T-helper 17 cell (primary cell): ENCODE measurements around the gene ARAP1. TPM values are rescaled to one million over a fixed set of nuclear protein-coding genes. Genes with fewer than 3 reads are reported as not detected.
A peak's percentile ranks its signal among the peaks of the same experiment; 100 is the strongest.

Experiments
- ATAC-seq: fragments of 150-1000 bp; cut with Tn5 transposase; 2 replicates; pipeline ENCODE4 v1.10.0; 2021; ENCODE audit warnings: mild to moderate bottlenecking, moderate library complexity
- DNase-seq, 3 donors: peaks; one replicate each; pipeline versions ENCODE4 v3.0.0 to v3.0.0-alpha.2; 2020 to 2021
- H3K9me3 ChIP-seq: one replicate; pipeline ENCODE4 v1.7.0; 2013; ENCODE audit warnings: low read length, mild to moderate bottlenecking; ENCODE audit not compliant: control insufficient read depth, poor library complexity, severe bottlenecking
- H3K27ac Mint-ChIP-seq: one replicate; pipeline ENCODE4 v1.8.0; 2022; ENCODE audit warnings: mild to moderate bottlenecking, moderate library complexity, mixed read lengths
- H3K27me3 Mint-ChIP-seq: one replicate; pipeline ENCODE4 v1.8.0; 2022; ENCODE audit warnings: mixed read lengths
- H3K36me3 Mint-ChIP-seq: one replicate; pipeline ENCODE4 v1.8.0; 2022; ENCODE audit warnings: low read depth, mixed read lengths
- H3K4me1 Mint-ChIP-seq: one replicate; pipeline ENCODE4 v1.8.0; 2022; ENCODE audit warnings: mild to moderate bottlenecking, mixed read lengths
- H3K4me3 Mint-ChIP-seq: one replicate; pipeline ENCODE4 v1.8.0; 2022; ENCODE audit warnings: mild to moderate bottlenecking, moderate library complexity, mixed read lengths
- total RNA-seq, 4 donors: library from RNA in 2 of 4; stranded (reverse) in 2 of 4; gene quantifications; one replicate each; pipeline ENCODE4 v1.2.3 and lab custom pipeline; 2022 to 2026

The ARAP1 gene
- total RNA-seq, 2 donors from 2014 or later = 93.3 to 108 TPM

DNA sequence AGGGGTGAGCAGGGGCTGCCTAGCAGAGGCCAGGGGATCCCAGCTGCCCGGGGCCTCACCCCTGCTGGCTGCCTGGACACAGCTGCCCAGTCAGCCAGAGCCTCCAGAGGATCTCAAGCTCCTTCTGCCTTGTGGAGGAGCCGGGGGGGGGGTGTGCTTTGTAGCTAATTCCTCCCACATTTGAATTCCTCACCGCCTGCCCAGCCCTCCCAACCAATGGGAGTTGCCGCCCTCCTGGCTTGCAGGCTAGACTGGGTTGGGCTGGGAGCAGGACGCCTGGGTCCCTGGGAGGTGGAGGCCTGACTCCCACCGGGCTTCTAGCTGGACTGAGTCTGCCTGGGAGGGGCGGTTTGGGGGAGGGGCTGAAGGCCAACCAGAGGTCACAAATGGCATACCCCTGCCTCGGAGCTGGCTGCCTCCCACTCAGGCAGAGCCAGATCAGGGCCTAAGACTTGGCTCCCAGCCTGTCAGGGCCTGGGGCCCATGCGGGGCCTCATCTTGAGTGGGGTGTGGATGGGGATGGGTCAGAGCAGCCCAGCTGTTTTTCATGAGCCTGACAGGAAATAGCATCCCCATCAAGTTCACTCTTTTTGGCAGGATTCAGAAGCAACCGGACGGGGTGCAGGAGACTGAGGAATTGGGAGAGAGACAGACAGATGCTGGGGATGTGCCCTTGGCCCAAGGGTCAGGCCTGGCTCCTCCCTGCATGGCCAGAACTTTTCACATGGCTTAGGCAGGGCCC, 48.8 kb downstream of the ARAP1 start:
- H3K9me3 ChIP-seq = no peaks in the 10 kb centered on the region
- Mint-ChIP-seq H3K36me3 (peaks cover 18% of the 10 kb centered on the region), H3K4me3 (no peak overlapping the region), H3K27ac (peak overlapping the region; percentile 21), H3K4me1 (peaks cover 14% of the 10 kb centered on the region), H3K27me3 (no peaks in the 10 kb centered on the region)
- no peak for DNase-seq
- no peak for ATAC-seq

GRCh38 chr11:72702577-72703241, 49.5 kb downstream of the ARAP1 start:
- H3K4me1 Mint-ChIP-seq = peaks cover 14% of the 10 kb centered on the region
- ATAC-seq = no peak

DNA sequence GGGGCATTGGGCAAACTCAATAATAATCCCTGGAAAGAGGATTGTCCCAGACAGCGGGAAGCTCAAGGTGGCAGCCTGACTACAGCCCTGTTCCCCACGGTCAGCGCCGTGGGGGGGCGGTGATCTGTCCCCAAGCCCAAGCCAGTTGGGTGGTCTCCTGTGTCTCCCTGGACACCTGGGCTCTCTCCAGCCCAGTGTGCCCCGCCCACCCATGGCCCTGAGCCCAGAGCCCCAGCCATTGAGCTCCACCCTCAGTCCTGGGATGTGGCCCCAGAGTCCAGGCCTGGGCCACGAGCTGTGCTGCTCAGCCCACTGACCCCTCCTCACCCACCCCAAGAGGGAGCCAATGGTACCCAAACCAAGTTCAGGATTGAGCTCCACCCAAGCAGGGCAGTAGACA, 50.1 kb downstream of the ARAP1 start:
- H3K27ac Mint-ChIP-seq = no peak overlapping the region
- peaks cover 9% of the 10 kb centered on the region for H3K4me1 Mint-ChIP-seq
- H3K9me3 ChIP-seq = no peaks in the 10 kb centered on the region
- H3K36me3 Mint-ChIP-seq = peaks cover 15% of the 10 kb centered on the region
- H3K27me3 Mint-ChIP-seq = no peaks in the 10 kb centered on the region
- H3K4me3 Mint-ChIP-seq = no peak overlapping the region
- no peak for ATAC-seq
- DNase-seq = no peak

More at GRCh38 chr11:72702577-72703241, 49.5 kb downstream of the ARAP1 start:
- no peaks in the 10 kb centered on the region for H3K27me3 Mint-ChIP-seq
- peak overlapping the region; percentile 51 for H3K27ac Mint-ChIP-seq
- no peak for DNase-seq
- peaks cover 18% of the 10 kb centered on the region for H3K36me3 Mint-ChIP-seq
- no peak overlapping the region for H3K4me3 Mint-ChIP-seq
- no peaks in the 10 kb centered on the region for H3K9me3 ChIP-seq

DNA sequence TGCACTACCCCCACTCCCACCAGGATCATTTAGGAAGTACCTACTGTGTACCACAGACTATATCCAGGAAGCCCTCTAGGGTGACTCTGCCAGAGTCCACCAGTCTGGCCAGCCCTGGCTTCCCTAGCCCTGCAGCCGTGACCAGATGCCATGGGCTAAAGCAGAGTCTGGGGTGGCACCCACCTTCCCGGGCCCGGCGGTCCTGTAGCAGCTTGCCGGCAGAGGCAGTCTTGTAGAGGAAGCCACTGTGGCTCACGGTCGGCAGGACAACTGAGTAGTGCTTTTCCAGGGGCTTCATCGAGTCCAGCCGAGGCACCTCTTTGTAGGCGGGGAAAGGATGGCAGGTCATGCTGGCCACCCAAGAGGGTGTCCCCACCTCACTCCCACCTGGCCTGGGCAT, 50.7 kb downstream of the ARAP1 start:
- DNase-seq = no peak
- no peaks in the 10 kb centered on the region for H3K9me3 ChIP-seq
- Mint-ChIP-seq H3K36me3 (peaks cover 15% of the 10 kb centered on the region), H3K4me1 (peaks cover 9% of the 10 kb centered on the region), H3K27ac (no peak overlapping the region), H3K27me3 (no peaks in the 10 kb centered on the region), H3K4me3 (no peak overlapping the region)
- ATAC-seq = no peak

- no peak overlapping the region for H3K4me3 Mint-ChIP-seq
- peaks cover 15% of the 10 kb centered on the region for H3K36me3 Mint-ChIP-seq
- H3K27ac Mint-ChIP-seq = peak overlapping the region; percentile 77
- ATAC-seq = no peak
- no peaks in the 10 kb centered on the region for H3K27me3 Mint-ChIP-seq
- no peak for DNase-seq
- H3K4me1 Mint-ChIP-seq = peaks cover 8% of the 10 kb centered on the region
- no peaks in the 10 kb centered on the region for H3K9me3 ChIP-seq
Measured at GRCh38 chr11:72700146-72700545, 52.1 kb downstream of the ARAP1 start.

GRCh38 chr11:72697814-72698213, 54.4 kb downstream of the ARAP1 start:
- no peaks in the 10 kb centered on the region for H3K9me3 ChIP-seq
- Mint-ChIP-seq H3K27me3 (no peaks in the 10 kb centered on the region), H3K4me3 (no peak overlapping the region), H3K36me3 (peaks cover 25% of the 10 kb centered on the region), H3K4me1 (peaks cover 15% of the 10 kb centered on the region), H3K27ac (peak overlapping the region; percentile 37)
- DNase-seq = no peak
- no peak for ATAC-seq

- peaks cover 20% of the 10 kb centered on the region for H3K4me1 Mint-ChIP-seq
- H3K36me3 Mint-ChIP-seq = peaks cover 27% of the 10 kb centered on the region
- H3K9me3 ChIP-seq = no peaks in the 10 kb centered on the region
- no peak overlapping the region for H3K4me3 Mint-ChIP-seq
- H3K27ac Mint-ChIP-seq = no peak overlapping the region
- H3K27me3 Mint-ChIP-seq = no peaks in the 10 kb centered on the region
- ATAC-seq (no peak), DNase-seq (no peak)
Measured at GRCh38 chr11:72696866-72697700, 55.1 kb downstream of the ARAP1 start.

- Mint-ChIP-seq H3K4me3 (no peak overlapping the region), H3K36me3 (peaks cover 27% of the 10 kb centered on the region), H3K27ac (peak overlapping the region; percentile 24), H3K4me1 (peaks cover 24% of the 10 kb centered on the region), H3K27me3 (no peaks in the 10 kb centered on the region)
- no peaks in the 10 kb centered on the region for H3K9me3 ChIP-seq
- ATAC-seq = no peak
- DNase-seq = no peak
Measured at GRCh38 chr11:72695354-72695753, 56.9 kb downstream of the ARAP1 start.

DNA sequence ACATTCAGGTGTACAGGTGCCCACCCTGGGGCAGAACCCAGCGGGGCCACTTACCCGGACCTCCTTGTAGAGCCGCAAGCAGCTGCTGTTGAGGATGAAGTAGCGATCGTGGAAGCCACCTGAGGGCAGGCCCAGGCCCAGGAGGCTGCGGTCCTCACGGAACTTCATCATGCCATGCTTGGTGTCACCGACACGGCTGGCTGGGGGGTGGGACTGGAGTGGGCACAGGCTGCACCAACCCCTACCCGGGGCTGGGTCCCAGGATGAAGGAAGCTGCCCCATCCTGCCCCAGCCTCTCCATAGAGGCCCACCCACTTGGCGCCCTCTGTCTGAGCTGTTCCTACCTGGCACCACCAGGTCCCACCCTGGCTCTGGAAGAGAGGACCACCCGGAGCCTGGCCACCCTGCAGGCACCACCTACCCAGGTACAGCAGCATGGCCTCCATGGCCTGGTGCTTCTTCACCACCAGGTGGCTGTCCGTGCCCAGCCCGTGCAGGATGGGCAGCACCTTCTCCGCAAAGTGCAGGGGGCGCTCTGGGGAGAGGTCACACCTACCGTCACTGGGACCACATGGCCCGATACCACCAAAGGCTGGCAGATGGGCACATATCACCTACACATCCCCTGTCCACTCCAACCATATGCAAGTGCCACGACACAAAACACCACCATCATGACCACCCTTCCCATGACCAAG, 58.8 kb downstream of the ARAP1 start:
- H3K27me3 Mint-ChIP-seq = no peaks in the 10 kb centered on the region
- H3K4me3 Mint-ChIP-seq = no peak overlapping the region
- peaks cover 29% of the 10 kb centered on the region for H3K4me1 Mint-ChIP-seq
- no peaks in the 10 kb centered on the region for H3K9me3 ChIP-seq
- DNase-seq = no peak
- H3K36me3 Mint-ChIP-seq = peaks cover 21% of the 10 kb centered on the region
- ATAC-seq = no peak
- H3K27ac Mint-ChIP-seq = no peak overlapping the region

- no peaks in the 10 kb centered on the region for H3K27me3 Mint-ChIP-seq
Measured at GRCh38 chr11:72692498-72693237, 59.5 kb downstream of the ARAP1 start.

DNA sequence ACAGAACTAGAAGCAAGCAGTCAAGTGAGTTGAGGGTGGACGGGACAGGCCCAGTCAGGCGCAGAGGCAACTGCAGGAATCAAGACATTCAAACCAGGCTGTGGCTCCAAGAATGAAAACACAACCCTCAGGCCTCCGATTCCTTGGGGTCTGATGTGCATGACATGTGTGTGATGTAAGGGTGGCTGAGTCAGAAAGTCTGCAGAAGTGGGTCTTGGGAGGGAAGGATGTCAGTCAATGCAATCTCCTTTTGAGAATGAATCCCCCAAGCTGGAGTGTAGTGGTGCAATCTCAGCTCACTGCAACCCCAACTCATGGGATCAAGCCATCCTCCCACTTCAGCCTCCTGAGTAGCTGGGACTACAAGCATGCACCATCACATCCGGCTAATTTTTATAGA, 62.0 kb downstream of the ARAP1 start:
- H3K9me3 ChIP-seq = no peaks in the 10 kb centered on the region
- Mint-ChIP-seq H3K4me1 (peaks cover 38% of the 10 kb centered on the region), H3K27me3 (no peaks in the 10 kb centered on the region), H3K27ac (peak overlapping the region; percentile 83), H3K36me3 (peaks cover 20% of the 10 kb centered on the region), H3K4me3 (no peak overlapping the region)
- ATAC-seq = no peak
- DNase-seq = no peak

More at GRCh38 chr11:72692498-72693237, 59.5 kb downstream of the ARAP1 start:
- Mint-ChIP-seq H3K4me1 (peaks cover 30% of the 10 kb centered on the region), H3K4me3 (no peak overlapping the region), H3K27ac (no peak overlapping the region), H3K36me3 (peaks cover 21% of the 10 kb centered on the region)
- H3K9me3 ChIP-seq = no peaks in the 10 kb centered on the region
- ATAC-seq (no peak), DNase-seq (no peak)

DNA sequence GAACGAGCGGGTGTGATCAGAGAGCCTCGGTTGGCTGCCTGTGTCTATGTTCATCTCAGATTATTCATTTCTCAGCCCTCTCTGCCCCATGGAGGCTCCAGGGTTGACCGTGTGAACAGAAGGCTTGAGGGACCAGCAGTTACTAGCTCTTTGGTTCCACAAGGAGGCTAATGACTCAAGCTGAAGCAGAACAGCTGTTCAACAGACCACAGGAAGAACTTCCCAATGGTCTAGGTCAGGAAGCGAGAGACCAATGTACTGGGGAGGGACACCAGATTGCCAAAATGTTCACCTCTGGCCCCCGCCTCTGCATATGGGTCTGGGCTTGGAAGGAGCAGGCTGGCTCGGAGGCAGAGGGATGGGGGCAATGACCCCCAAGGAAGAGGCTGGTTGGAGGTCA, 63.3 kb downstream of the ARAP1 start:
- ATAC-seq (no peak), DNase-seq (no peak)
- Mint-ChIP-seq H3K27ac (peak overlapping the region; percentile 29), H3K4me3 (no peak overlapping the region), H3K36me3 (peaks cover 11% of the 10 kb centered on the region), H3K4me1 (peaks cover 31% of the 10 kb centered on the region), H3K27me3 (no peaks in the 10 kb centered on the region)
- H3K9me3 ChIP-seq = no peaks in the 10 kb centered on the region
